ENCODE data around the gene ZCWPW2. TPM values are rescaled to one million over a fixed set of nuclear protein-coding genes. Genes with fewer than 3 reads are reported as not detected.

ZCWPW2 gene, protein sequence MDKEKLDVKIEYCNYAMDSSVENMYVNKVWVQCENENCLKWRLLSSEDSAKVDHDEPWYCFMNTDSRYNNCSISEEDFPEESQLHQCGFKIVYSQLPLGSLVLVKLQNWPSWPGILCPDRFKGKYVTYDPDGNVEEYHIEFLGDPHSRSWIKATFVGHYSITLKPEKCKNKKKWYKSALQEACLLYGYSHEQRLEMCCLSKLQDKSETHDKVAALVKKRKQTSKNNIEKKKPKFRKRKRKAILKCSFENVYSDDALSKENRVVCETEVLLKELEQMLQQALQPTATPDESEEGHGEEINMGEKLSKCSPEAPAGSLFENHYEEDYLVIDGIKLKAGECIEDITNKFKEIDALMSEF
- total RNA-seq = 0.79 and 0.99 TPM in 2 replicates

DNA sequence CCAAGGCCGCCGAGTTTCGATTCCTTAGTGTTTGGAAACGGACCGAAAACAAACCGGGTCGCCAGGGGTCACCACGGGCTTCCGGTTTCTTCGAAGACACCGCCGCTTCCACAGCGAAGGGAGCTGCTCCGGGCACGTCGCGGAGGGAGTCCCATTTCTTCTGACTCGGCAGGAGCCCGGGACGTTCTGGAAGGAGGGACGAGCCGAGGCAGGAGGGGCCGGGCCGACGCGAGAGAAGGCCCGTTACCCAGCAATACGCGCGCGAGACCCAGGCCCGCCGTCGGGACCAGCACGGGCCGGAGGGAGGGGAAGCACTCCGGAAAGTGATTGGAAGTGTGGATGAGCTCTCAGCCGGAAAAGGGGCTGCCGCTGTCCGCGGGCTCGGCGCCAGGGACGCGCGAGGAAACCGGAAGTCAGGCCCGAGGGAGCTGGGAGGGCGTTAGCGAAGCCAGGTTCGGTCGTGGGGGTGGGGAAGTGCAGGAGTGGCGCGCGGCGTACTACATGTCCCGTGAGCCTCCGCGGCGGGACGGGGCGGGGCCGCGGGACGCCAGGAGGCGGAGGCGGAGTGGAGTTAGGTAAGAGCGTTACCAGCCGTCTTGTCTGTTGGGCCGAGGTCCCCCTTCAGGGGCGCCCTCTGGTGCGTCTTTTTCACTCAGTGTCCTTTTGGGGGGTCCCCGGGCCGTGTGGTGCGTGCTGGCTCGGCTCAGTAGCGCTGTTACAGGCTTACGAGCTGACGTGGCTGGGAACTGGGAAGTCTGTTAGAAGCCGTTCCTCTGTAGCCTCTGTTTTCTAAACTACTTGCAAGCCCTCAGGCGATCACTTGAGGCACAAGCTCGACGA is at the start of gene ZCWPW2, which contains the start of gene AZI2:
ZCWPW2 (plus strand) TSS at position 93 of the 840 bp plus-strand sequence. CDS start 64,348 bp downstream, outside the sequence.
AZI2 (minus strand) TSS at position 196 of the 840 bp plus-strand sequence. CDS start 8,207 bp downstream, outside the sequence.

Other genes with a start within 250 kb of the ZCWPW2 start
- 4.5 and 4.6 TPM in 2 replicates for gene CMC1, start 107.1 kb upstream of the ZCWPW2 start, total RNA-seq
- gene AZI2, start 103 bp downstream of the ZCWPW2 start, total RNA-seq = 78.1 and 87.1 TPM in 2 replicates

Data from aortic smooth muscle cell (primary cell).